NCI-H526 treated with DMSO at 0.1 percent for 48 hours (cell line): ENCODE results near the gene B3GALT5.

Experiments used
- DNase-seq: peaks from one replicate; lab custom pipeline; 2025; lab: John Stamatoyannopoulos, UW

Gene B3GALT5

GRCh38 chr21:39696196-39696595 is 83.5 kb downstream of the B3GALT5 start:
- no peak for DNase-seq

DNA sequence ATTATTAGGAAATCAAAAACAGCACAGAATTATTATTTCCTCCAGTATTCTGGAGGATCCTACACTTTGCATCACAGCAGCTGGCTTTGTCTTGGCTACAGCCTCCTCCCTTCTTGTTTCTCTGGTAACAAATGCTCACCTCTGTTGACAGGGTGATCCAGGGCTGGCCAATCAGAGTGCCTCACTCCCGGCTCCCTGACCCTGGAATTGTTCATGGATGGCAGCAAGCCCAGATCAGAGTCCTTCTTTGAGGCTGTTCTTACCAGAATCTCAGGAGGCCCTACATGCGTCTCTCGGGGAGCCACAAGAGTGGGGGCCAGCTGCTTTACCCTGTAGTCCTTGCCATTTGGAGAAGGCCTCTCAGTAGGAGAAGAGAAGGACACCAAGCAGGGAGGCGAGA is 83.9 kb downstream of the B3GALT5 start:
- no peak for DNase-seq

GRCh38 chr21:39700318-39700717 is 87.6 kb downstream of the B3GALT5 start:
- no peak for DNase-seq

- no peak for DNase-seq
Observed at GRCh38 chr21:39703578-39703977, 90.8 kb downstream of the B3GALT5 start.

GRCh38 chr21:39705849-39706248 is 93.1 kb downstream of the B3GALT5 start:
- no peak for DNase-seq

- no peak for DNase-seq
Observed at GRCh38 chr21:39707316-39707715, 94.6 kb downstream of the B3GALT5 start.

DNA sequence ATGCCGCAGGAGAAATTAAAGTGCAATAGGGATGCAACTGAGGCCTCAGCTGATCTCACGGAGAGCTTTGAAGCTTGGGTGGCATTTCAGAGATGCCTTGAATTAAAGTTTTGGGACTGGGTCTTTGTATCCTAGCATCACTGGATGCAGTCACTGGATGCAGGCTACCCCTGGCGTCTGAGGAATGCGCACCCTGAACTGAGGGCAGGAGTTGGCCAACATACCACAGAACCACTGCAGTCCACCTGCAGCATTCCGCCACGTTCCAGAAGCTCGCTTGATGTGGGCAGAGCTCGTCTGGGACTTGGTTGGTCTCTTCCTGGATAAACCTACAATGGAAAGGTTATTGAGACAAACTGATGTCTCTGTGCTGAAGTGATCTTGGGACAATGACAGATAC is 98.1 kb downstream of the B3GALT5 start:
- DNase-seq, result no peak

GRCh38 chr21:39712273-39712672 is 99.5 kb downstream of the B3GALT5 start:
- no peak for DNase-seq

- DNase-seq, result peak; percentile 13
Observed at GRCh38 chr21:39712976-39713375, 100.2 kb downstream of the B3GALT5 start.

GRCh38 chr21:39713905-39714304 is 101.2 kb downstream of the B3GALT5 start:
- DNase-seq, result no peak

DNA sequence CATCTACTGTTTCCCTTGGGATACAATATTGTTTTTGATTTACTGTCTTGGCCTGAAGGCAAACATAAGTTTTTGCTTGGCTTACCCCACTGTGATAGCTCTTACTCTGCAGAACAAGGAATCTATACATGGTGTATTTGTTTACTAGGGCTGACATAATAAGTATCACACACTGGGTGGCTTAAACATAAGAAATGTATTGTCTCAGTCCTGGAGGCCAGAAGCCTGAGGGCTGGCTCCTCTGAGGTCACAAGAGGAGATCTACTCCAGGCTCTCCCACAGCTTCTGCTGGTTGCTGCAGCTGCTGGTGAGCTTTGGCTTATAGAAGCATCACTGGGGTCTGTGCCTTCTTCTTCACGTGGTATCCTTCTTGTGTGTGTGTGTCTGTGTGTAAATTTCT is 101.6 kb downstream of the B3GALT5 start:
- DNase-seq, result no peak

DNA sequence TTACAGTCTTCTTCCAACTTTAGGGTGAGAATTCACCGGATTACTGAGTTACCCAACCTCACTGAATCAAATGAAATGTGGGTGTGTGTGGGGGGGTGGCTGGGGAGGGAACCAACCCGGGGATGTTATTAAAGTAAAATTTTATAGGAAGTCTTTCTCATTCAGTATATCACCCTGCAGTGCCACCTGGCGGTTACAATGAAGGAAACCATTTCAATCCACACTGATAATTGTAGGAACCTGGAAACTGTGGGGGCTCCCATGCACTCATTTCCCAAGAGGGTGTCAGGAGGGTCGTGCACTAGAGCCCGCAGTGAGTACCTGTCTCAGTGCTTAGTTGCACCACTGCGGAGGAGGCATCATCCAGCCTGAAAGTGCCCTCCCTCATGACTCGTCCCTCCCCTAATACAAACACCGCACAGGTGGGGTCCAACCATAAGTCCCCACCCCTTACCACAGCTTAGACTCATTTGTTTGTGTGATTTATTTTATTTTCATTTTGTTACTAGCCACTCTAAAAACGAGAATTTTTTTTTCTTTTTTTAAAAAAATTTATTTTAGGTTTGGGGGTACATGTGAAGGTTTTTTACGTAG is 103.2 kb downstream of the B3GALT5 start:
- DNase-seq, result no peak

- DNase-seq, result no peak
Observed at GRCh38 chr21:39720126-39720778, 107.5 kb downstream of the B3GALT5 start.

GRCh38 chr21:39721885-39722284 is 109.1 kb downstream of the B3GALT5 start:
- DNase-seq, result no peak
